Stimulated activated CD4-positive, alpha-beta T cell treated with anti-CD3 and anti-CD28 coated beads, Interleukin-15, amount 100 ng/mL, for 24 hours (primary cell): Measurements from ENCODE around the gene LMNTD1.
"Not testable (repeated sequence)": the region's sequence is repeated elsewhere in the genome, so short reads cannot be mapped to it uniquely, and the experiment has no call there.

Experiments
- DNase-seq: peaks from one replicate; pipeline ENCODE4 v3.0.0-alpha.2; 2020

LMNTD1 gene

DNA sequence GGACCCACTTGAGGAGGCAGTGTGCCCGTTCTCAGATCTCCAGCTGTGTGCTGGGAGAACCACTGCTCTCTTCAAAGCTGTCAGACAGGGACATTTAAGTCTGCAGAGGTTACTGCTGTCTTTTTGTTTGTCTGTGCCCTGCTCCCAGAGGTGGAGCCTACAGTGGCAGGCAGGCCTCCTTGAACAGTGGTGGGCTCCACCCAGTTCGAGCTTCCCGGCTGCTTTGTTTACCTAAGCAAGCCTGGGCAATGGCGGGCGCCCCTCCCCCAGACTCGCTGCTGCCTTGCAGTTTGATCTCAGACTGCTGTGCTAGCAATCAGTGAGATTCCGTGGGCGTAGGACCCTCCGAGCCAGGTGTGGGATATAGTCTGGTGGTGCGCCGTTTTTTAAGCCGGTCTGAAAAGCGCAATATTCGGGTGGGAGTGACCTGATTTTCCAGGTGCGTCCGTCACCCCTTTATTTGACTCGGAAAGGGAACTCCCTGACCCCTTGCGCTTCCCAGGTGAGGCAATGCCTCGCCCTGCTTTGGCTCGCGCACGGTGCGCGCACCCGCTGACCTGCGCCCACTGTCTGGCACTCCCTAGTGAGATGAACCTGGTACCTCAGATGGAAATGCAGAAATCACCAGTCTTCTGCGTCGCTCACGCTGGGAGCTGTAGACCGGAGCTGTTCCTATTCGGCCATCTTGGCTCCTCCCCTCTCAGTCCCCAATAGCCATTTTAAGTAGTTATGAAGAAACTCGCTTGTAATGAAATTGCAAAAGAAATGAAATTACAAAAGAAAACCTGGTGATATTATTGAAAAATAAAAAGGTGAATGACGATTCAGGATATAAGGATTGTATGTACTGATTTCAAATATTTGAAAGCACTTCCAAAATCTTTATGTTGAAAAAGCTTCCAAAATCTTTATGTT lies 63.9 kb downstream of the LMNTD1 start:
- DNase-seq = not testable (repeated sequence)

DNA sequence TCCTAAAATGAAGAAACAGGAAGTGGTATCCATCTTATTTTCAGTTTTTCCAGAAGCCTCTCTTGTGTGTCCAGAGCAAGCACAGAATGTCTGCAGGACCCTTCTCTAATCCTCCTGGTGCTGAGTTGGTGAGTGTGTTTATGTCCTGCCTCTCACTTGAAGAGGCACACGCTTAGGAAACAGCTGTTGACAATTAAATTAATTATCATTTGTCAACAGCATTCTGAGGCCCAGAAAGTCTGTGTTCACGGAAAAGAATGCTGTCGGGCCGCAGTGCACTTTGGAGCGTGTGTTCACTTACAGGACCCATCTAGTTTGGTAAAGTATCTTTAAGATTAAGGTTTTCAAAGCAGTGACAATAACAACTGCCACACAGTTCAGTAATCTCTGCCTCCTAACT lies 70.5 kb downstream of the LMNTD1 start:
- DNase-seq = no peak

DNA sequence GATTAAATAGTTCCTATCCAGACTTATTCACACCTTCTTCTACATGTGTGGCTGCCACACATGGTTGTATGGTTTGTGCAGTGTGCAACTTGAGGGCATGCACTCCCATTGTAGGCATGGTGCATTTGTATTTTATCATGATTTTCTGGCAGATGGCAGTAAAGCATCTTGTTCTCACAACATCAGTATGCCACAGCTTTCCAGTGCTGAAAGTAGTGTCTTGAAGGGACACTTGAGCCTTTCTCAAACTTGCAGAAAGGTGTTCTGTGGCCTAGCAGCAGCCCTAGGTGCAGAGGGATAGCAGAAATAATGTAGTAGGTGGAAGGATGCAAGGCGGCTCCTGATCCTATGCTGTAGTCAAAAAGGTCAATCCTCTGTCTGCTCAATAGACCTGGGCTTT lies 72.9 kb downstream of the LMNTD1 start:
- DNase-seq = no peak

DNA sequence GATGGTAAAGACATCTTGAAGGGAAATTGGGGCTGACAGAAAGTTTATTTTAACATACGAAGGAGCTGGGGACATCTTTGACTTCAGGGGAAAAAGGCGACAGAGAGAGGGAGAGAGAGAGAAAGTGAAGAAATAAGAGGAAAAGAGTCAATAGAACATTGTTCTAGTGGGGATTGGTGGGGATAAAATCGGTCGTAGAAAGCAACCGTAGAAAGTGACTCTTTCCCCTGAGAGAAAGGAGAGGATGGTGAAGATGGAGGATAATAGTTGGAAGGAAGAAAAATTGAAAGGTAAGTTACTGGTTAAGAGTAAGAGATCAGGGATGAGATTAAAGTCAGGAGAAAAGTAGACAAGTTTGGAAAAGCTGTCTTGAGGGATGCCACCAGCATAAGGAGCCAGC lies 75.9 kb downstream of the LMNTD1 start:
- DNase-seq = no peak

DNA sequence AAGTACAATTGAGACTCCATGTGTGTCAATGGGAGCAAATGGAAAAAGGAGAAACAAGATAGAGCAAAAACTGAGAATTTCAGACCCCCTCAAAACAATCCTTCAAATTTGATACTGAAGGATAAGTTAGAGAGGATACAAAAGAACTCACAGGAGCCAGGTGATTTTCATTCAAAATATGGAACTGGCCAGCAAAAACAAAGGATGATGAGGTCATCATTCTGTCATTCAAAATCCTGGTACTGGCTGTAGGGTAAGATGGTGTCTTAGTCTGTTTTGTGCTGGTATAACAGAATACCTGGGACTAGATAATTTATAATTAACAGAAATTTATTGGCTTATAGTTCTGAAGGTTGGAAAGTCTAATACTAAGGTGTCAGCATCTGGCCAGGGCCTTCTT lies 80.6 kb downstream of the LMNTD1 start:
- DNase-seq = no peak

DNA sequence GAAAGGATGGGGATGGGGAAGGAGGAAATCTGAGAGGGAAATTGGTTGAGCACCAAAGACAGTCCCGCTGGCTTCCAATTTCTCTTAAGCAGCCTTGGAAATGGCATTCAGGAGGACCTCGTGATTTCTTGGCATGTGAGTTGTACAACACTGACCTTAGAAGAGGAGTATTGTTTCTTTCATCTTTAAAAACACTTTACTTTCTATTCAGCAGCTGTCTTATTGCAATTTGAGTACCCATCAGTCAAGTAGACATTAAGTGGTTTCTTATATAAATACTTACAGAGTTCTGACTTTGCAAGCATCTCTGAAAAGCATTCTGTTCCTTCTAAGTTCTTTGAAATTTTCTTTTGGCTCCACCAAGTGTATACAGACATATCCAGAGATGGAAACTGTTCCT lies 83.2 kb downstream of the LMNTD1 start:
- no peak for DNase-seq

DNA sequence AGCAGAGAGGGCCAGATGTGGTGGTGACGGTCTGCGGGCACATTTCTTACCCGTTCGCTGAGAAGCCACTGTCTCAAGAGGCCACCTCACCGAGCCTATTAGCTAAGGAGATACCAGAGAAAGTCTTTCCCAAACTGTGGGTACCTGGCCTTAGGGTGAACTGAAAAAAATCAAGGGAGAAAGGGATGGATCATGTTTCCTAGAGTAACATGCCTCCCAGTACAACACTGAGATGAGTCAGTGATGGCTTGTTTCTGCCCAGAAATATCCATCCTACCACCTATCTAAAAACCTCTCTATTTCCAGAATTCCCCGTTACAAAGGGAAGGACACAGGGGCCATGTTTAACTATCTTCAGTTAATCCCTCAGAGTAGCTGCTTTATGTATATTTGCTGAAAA lies 83.7 kb downstream of the LMNTD1 start:
- no peak for DNase-seq

DNA sequence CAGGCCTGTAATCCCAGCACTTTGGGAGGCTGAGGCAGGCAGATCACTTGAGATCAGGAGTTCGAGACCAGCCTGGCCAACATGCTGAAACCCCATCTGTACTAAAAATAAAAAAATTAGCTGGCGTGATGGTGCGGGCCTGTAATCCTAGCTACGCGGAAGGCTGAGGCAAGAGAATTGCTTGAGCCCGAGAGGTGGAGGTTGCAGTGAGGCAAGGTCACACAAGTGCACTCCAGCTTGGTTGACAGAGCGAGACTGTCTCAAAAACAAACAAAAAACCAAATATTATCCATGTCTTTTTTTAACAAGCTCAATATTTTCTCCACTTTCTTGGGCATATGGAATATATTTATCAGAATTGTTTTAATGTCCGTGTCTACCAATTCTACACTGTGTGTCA lies 89.6 kb downstream of the LMNTD1 start:
- DNase-seq = no peak

DNA sequence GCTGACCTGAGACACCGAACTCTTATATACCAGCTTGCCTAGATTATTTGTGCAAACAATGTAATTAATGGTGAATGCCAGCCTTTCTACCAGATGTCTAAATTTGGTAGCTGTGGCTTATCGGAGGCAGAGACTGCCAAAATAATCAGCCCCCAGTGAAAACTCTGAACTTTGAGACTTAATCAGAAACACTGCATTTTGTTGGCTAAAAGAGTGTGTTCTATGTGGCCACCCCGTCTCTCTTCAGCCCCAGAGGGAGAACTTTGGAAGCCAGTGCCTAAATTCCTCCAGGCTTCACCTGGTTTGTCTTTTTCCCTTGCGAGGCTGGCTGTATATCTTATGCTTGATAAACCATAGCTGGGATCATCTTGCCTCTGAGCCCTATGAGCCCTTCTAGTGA lies 90.1 kb downstream of the LMNTD1 start:
- DNase-seq = no peak

DNA sequence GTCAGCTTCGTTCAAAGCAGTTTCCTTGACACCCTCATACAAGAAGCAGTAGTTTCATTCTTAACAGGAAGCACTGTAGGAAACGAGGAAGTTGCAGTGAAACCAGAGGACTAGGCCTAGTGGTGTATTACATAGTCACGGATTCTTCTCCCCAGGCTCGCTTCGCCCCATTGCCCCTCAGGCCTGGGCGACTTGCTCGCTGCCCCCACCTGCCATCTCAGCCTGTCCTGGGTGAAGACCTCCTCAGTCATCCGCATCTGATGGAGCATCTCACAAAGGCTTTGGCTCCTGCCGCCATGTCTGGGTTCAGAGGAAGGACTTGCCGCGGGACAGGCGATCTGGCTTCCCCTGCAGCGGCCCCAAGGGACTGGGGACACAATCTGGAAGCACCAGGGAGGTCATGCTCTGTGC lies 93.5 kb downstream of the LMNTD1 start:
- no peak for DNase-seq

DNA sequence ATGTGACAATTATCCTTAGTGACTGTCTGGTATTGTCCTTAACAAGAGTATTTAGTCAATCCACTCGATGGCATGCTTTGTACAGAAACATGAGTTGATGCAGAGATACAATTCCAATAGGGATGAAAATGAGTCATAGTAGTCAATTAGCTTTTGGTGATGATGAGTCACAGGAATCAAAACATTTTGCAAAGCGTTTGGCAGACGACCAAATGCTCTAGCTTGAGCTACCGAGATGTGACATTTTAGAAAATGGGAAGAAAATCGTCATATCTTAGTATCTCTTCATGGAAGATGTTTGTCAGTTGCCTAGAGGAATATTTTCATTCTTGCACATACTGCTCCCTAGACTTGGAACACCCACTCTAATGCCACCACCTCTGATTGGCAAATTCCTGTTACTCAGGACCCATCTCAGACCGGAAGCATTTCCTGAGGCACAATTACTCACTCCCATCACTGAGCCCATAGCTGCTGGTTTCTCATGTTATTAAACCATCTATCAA lies 95.0 kb downstream of the LMNTD1 start:
- no peak for DNase-seq

DNA sequence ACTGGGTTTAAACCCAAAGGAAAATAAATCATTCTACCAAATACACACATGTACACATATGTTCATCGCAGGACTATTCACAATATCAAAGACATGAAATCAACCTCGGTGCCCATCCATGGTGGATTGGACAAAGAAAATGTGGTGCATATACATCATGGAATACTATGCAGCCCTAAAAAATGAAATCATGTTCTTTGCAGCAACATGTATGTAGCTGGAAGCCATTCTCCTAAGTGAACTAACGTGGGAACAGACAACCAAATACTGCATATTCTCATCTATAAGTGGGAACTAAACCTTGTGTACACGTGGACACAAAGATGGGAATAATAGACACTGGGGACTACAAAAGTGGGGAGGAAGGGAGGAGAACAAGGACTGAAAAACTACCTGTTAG lies 96.6 kb downstream of the LMNTD1 start:
- no peak for DNase-seq

DNA sequence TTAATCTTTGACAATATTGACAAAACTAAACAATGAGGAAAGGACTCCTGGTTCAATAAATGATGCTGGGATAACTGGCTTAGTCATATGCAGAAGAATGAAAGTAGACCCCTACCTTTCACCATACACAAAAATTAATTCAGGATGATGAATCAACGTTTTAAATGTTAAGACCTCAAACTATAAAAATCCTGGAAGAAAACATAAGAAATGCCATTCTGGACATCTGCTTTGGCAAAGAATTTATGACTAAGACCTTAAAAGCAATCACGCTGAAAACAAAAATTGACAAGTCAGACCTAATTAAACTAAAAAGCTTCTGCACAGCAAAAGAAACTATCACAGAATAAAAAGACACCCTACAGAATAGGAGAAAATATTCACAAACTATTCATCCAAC lies 97.4 kb downstream of the LMNTD1 start:
- DNase-seq = no peak

DNA sequence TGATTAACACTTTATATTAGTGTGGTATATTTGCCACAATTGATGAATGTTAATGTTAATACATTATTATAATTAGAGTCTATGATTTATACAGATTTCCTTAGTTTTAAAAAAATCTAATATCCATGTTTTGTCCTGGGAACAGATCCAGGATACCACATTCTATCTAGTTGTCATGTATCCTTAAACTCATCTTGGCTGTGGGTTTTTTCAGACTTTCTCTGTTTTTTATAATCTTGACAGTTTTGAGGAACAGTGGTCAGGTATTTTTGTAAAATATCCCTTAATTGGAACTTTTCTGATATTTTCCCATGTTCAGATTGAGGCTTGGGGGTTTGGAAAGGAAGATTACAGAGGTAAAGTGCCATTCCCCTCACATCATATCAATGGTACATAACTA lies 104.1 kb downstream of the LMNTD1 start:
- DNase-seq = no peak

DNA sequence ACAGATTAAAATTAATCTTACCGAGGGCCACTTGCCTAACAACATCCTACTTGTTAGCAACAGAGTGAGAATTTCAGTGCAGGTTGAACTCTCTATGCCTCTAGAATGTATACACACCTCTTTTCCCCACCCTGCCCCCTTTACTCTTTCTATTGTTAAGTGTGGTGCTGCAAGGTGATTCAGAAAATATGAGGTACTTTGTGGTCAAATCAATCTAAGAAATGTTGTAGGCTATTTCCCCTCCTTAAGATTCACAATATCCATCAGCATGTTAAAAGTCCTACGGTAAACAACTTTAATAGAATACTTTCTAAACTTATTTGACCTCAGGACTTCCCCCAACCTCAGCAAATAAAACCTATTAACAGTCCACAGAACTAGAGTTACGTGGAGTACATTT lies 106.0 kb downstream of the LMNTD1 start:
- DNase-seq = no peak

DNA sequence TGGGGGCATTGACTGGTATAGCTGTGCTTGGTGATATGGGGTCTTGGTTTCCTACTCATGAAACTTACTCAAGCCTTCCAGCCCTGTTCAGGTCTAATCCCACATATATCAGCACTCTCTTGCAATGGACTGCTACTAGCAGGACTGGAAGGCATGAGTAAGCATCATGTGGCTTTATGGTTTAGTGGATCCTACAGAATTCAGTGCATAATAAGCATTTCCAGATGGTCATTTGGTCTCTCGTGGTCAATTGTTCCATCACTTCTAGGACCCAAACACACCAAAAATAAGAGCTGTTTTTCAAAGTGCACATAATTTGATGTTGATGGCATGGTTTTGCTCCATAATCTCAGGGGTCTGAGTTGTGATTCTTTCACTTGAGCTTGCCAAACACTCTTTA lies 114.4 kb downstream of the LMNTD1 start:
- no peak for DNase-seq

DNA sequence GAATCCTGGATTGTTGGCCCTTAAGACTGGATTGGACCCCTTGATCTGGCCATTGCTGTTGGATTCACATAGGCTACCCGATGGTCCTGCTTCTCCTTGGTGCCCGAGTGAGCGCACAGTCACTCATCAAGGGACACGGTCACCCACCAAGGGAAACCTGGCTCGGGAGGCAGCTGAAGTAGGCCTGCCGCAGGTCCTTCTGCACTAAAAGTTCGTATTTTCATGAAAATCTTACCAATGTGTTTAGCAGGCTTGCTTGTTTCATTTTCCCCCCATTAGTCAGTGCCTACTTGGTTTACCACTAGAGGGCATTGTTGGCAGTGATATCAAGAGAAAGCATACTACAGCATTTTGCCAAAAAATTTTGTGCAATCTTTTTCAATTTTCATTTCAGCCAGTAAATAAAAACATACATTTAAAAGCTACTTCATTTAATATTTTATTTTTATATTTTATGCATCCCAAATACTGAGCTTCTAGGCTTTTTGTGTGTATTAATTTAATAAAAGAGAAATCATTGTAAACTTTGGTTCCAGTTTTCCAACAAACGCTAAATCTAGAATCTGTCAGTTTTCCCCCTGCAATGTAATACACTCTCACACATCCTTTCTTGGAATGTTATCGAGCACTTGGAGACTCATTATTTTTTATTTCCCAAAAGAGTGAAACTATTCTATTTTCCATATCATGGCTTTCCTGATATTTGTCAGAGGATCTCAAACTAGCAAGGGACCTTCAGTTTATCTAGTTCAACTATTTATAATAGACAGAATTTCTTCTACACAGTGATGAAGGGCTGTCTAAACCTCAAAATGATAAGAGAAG lies 116.7 kb downstream of the LMNTD1 start:
- DNase-seq = peak; percentile 12

DNA sequence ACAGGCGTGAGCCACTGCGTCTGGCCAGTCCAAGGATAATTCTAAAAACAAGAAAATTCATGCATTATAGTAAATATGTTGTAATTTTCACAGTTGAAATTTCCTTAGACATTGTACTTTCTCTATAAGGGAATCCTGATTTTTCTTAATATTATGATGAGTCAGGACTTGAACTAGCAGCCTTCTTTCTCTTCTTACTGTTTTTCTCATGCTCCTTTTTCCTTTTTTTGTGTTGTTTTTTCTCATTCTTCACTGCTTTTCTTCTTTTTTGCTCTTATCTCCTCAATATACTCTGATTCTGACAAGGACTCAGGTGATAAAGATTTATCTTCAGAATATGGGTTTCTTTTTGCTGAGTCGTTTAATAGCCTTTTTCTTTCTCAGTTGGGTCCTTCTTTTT lies 117.7 kb downstream of the LMNTD1 start:
- no peak for DNase-seq

DNA sequence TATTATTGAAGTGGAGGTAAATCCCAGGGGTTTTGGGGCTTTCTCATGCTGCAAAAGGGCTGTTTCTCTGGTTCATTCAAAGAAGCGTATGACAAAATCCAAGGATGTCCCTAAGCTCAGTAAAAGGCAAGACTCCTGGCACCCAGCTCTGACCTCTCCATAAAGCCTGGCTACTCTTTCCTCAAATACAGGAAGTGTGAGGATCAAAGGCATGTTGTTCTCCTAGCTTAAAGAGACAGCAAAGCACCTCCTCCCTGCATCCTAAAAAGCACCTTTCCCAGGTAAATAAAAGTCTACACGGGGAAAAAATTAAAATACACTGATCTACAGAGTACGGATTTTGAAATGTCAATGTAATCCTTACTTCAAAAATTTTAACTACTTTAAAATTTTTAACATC lies 118.6 kb downstream of the LMNTD1 start:
- no peak for DNase-seq

DNA sequence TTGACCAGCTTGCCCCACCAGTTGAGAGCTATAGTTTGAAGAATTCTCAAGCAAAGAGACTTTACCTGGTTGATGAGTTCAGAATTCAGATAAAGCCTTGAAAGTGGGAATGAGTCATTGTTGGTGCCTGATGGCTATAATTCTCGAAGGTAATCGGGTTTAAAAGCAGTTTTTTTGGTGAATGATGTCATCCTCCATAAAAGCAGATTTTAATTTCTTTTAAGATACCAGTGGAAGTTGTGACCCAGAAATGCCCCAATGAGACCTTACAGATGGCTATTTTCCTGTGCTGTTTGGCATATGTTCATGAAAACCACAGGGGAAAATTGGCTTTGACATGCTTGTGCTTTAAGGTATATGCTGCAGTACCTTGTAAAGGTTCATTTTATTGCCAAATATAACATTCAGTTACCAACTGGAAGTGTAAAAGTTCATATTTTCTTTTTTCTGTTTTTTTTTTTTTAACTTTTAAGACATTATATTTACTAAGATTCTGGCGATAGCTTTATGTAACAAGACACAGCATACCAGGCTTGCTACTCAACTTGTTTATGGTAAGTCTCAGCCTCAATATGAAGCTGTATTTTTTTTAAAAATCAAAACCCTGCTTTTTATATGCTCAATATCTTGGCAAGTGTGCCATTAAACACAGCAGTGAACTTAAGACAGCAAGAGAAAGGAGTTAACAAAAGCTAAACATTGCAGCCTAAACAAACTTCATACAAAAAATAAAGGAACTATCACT lies 119.3 kb downstream of the LMNTD1 start:
- no peak for DNase-seq

DNA sequence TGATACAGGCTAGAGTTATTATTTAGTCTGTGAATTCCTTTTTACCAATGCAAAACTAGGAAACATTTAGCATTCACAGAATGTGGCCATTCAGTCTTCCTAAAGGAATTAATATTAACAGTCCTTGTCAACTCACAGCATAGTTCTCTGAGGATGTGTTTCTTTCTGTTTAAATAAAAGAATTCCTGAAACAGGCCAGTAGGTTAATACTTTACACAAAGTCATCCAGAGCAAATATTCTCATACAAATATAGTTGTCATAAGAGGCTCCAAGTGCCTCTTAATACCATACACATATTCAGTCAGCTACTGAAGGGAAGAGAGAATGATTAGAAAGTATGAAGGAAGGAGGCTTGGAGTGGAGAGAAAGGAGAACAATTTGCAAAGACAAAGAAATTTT lies 120.1 kb downstream of the LMNTD1 start:
- DNase-seq = no peak

DNA sequence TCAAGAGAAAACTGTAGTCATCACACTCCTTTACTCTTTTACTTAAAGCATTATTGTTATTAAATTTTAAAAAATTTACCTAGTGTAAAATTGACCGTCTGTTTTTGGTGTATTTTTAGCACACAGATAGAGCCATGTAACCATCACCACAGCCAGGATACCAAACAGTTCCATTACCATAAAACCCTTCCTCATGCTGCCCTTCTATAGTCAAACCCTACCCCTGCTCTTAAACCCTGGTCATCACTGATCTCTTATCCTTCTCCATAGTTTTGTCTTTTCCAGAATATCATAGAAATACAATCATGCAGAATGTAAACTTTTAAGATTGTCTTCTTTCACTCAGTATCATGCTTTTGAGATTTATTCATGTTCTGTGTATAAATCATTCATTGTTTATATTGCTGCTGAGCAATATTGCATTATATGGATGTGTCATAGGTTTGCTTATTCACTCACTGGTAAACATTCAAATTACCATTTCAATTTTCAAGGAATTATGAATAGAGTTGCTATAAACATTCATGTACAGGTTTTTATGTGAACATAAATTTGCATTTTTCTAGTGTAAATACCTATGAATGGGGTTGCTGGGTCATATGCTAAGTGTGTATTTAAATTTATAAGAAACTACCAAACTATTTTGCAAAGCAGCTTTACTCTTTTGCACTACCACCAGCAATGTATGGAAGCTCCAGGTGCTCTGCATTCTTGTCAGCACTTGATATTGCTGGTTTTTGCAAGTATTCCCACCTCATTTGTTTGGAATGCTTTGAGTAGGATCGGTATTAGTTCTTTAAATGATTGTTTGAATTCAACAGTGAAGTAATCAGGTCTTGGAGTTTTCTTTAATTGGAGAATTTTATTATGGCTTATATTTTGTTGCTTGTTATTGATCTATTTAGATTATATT lies 125.5 kb downstream of the LMNTD1 start:
- DNase-seq = no peak
